HG02763 (cell line): ENCODE measurements around the gene OR2L8.
A peak's percentile ranks its signal among the peaks of the same experiment; 100 is the strongest.

Experiments
- ATAC-seq: cut with Tn5 transposase; IDR thresholded peaks from one replicate; pipeline ENCODE4 v1.9.1; 2021; ENCODE audit warnings: mild to moderate bottlenecking, moderate library complexity; ENCODE audit not compliant: unreplicated experiment

The OR2L8 gene

GRCh38 chr1:247966532-247967204 is 18.0 kb downstream of the OR2L8 start:
- ATAC-seq, result peak; percentile 73

- ATAC-seq, result no peak
Measured at GRCh38 chr1:247992986-247993385, 44.3 kb downstream of the OR2L8 start.

GRCh38 chr1:247998811-247999210 is 50.2 kb downstream of the OR2L8 start:
- no peak for ATAC-seq
